CD14-positive monocyte (primary cell): Measurements from ENCODE around the gene AARS2. TPM values are rescaled to one million over a fixed set of nuclear protein-coding genes. Genes with fewer than 3 reads are reported as not detected.
A peak's percentile ranks its signal among the peaks of the same experiment; 100 is the strongest.

Experiments
- DNase-seq, 3 donors: peaks; one replicate each; pipeline ENCODE4 v3.0.0-alpha.2; 2011 to 2022
- H2AFZ ChIP-seq: 2 replicates; pipeline ENCODE4 v1.6.0; 2012; ENCODE audit warnings: mild to moderate bottlenecking, low read depth, low read length, inconsistent platforms; ENCODE audit not compliant: insufficient read depth, poor library complexity, severe bottlenecking
- H3K27ac ChIP-seq, 2 donors: 1 replicate in 1 of 2; 2 replicates in 1 of 2; pipeline ENCODE4 v1.5.1; 2012 to 2013; ENCODE audit warnings: low read length in 2 of 2, control low read depth in 1 of 2, inconsistent platforms in 1 of 2, low read depth in 1 of 2, mild to moderate bottlenecking in 1 of 2
- H3K27me3 ChIP-seq, 2 donors: one replicate each; pipeline versions ENCODE4 v1.6.0 to v1.6.1; 2011 to 2013; ENCODE audit warnings: low read length in 2 of 2; ENCODE audit not compliant: control insufficient read depth in 2 of 2, insufficient read depth in 2 of 2
- H3K36me3 ChIP-seq, 2 donors: replicated peaks in 1 of 2; 1 replicate in 1 of 2; 2 replicates in 1 of 2; pipeline versions ENCODE4 v1.5.1 to v1.6.1; 2012 to 2013; ENCODE audit warnings: low read length in 2 of 2, control low read depth in 1 of 2, inconsistent platforms in 1 of 2, mild to moderate bottlenecking in 1 of 2; ENCODE audit not compliant: insufficient read depth in 2 of 2, control insufficient read depth in 1 of 2
- H3K4me1 ChIP-seq, 2 donors: 1 replicate in 1 of 2; 2 replicates in 1 of 2; pipeline versions ENCODE4 v1.5.1 to v1.6.1; 2012 to 2013; ENCODE audit warnings: low read length in 2 of 2, control low read depth in 1 of 2, inconsistent platforms in 1 of 2, mild to moderate bottlenecking in 1 of 2, moderate library complexity in 1 of 2; ENCODE audit not compliant: insufficient read depth in 2 of 2, control insufficient read depth in 1 of 2
- H3K4me2 ChIP-seq: replicated peaks from 2 replicates; pipeline ENCODE3; 2012; ENCODE audit warnings: low read length, moderate library complexity, mild to moderate bottlenecking; ENCODE audit not compliant: poor library complexity, severe bottlenecking; ENCODE audit errors: extremely low read depth
- H3K4me3 ChIP-seq, 3 experiments: fragments of 200-600 bp in 1 of 3; sonication (generic) in 1 of 3; replicated peaks in 1 of 3; 1 replicate in 2 of 3; 2 replicates in 1 of 3; pipeline ENCODE4 v1.5.1; 2011 to 2013; ENCODE audit warnings: low read length in 3 of 3, mild to moderate bottlenecking in 3 of 3, control low read depth in 2 of 3, low read depth in 2 of 3, inconsistent platforms in 1 of 3, moderate library complexity in 1 of 3
- H3K79me2 ChIP-seq: 2 replicates; pipeline ENCODE4 v1.6.0; 2012; ENCODE audit warnings: mild to moderate bottlenecking, control low read depth, inconsistent platforms, low read length, moderate library complexity; ENCODE audit not compliant: insufficient read depth
- H3K9ac ChIP-seq: 2 replicates; pipeline ENCODE4 v1.6.0; 2017; ENCODE audit warnings: low read length, mild to moderate bottlenecking; ENCODE audit not compliant: insufficient read depth, poor library complexity, severe bottlenecking
- H3K9me3 ChIP-seq, 2 donors: replicated peaks in 1 of 2; 1 replicate in 1 of 2; 2 replicates in 1 of 2; pipeline versions ENCODE4 v1.5.1 to v1.6.1; 2012 to 2013; ENCODE audit warnings: low read length in 2 of 2, control low read depth in 1 of 2; ENCODE audit not compliant: control insufficient read depth in 1 of 2, insufficient read depth in 1 of 2
- H4K20me1 ChIP-seq: 2 replicates; pipeline ENCODE4 v1.6.0; 2012; ENCODE audit warnings: mild to moderate bottlenecking, low read length, control low read depth, moderate library complexity; ENCODE audit not compliant: insufficient read depth
- H3K27ac Mint-ChIP-seq, 7 donors: one replicate each; pipeline ENCODE4 v1.8.0; 2020; ENCODE audit warnings: mild to moderate bottlenecking in 7 of 7, mixed read lengths in 7 of 7, moderate library complexity in 6 of 7, inconsistent platforms in 2 of 7
- H3K27me3 Mint-ChIP-seq, 3 donors: one replicate each; pipeline ENCODE4 v1.8.0; 2021 to 2022; ENCODE audit warnings: low read depth in 3 of 3, mild to moderate bottlenecking in 3 of 3, mixed read lengths in 3 of 3, moderate library complexity in 3 of 3, inconsistent platforms in 1 of 3
- H3K36me3 Mint-ChIP-seq, 2 donors: one replicate each; pipeline ENCODE4 v1.8.0; 2020; ENCODE audit warnings: mixed read lengths in 2 of 2, inconsistent platforms in 1 of 2, mild to moderate bottlenecking in 1 of 2
- H3K4me1 Mint-ChIP-seq: one replicate; pipeline ENCODE4 v1.8.0; 2020; ENCODE audit warnings: mild to moderate bottlenecking, mixed read lengths
- H3K4me3 Mint-ChIP-seq, 2 donors: one replicate each; pipeline ENCODE4 v1.8.0; 2020; ENCODE audit warnings: mild to moderate bottlenecking in 2 of 2, mixed read lengths in 2 of 2, moderate library complexity in 1 of 2
- H3K9me3 Mint-ChIP-seq, 7 donors: one replicate each; pipeline ENCODE4 v1.8.0; 2020 to 2022; ENCODE audit warnings: mixed read lengths in 7 of 7, mild to moderate bottlenecking in 6 of 7, moderate library complexity in 6 of 7, inconsistent platforms in 2 of 7
- CTCF ChIP-seq: fragments of 200-600 bp; IDR thresholded peaks from one replicate; pipeline ENCODE4 v1.8.0; 2022; ENCODE audit warnings: antibody characterized with exemption, mild to moderate bottlenecking
- WGBS: methylation state at CpG from one replicate; pipeline ENCODE4 v1.1.5; 2013; ENCODE audit warnings: missing lambda C conversion rate; ENCODE audit not compliant: insufficient coverage; 5-methylcytosine and 5-hydroxymethylcytosine counted together
- intact Hi-C, 2 donors: fragments of 100-400 bp; cut with micrococcal nuclease; formaldehyde crosslinking; loops; one replicate each; pipeline versions ENCODE4 v1.15.0 to v1.15.1; 2023
- polyA plus RNA-seq, 3 donors: library from polyadenylated mRNA; depleted of rRNA in 1 of 3; unstranded in 2 of 3; stranded (reverse) in 1 of 3; fragments of 300-500 nt in 2 of 3; fragments of >200 nt in 1 of 3; fragmentation: Illumina TruSeq in 2 of 3; gene quantifications; 1 replicate in 2 of 3; 2 replicates in 1 of 3; pipeline ENCODE4 v1.2.3, GENCODE V29; 2012 to 2021

AARS2 gene
- polyA plus RNA-seq, 3 donors, result 1.8 to 4.5 (median 3.2) TPM

GRCh38 chr6:44271406-44271723, 41.8 kb downstream of the AARS2 start:
- Histone ChIP-seq H4K20me1 (no peaks in the 10 kb centered on the region), H3K27me3 (peaks cover 44 to 75% of the 10 kb centered on the region in 2 donors), H3K27ac (no peak overlapping the region), H3K79me2 (no peaks in the 10 kb centered on the region), H3K4me2 (no peak overlapping the region), H3K9ac (no peak overlapping the region), H3K4me1 (peaks cover 9 to 19% of the 10 kb centered on the region in 2 donors), H2AFZ (no peak overlapping the region), H3K4me3 (no peak overlapping the region), H3K36me3 (no peaks in the 10 kb centered on the region), H3K9me3 (peaks cover 0 to 14% of the 10 kb centered on the region in 2 donors)
- 88% methylated on average over 3 of the region's 6 CpGs for WGBS
- Mint-ChIP-seq H3K27ac (no peak overlapping the region), H3K27me3 (peaks cover 62 to 76% (median 75%) of the 10 kb centered on the region in 3 donors), H3K36me3 (peaks cover 4 to 6% of the 10 kb centered on the region in 2 donors), H3K4me1 (peaks cover 14% of the 10 kb centered on the region), H3K9me3 (peaks cover 0 to 20% (median 9%) of the 10 kb centered on the region in 7 donors), H3K4me3 (peak overlapping the region in 1 of 2 donors; percentile 80)
- intact Hi-C loops, result no loop called here
- DNase-seq, result no peak
- no peak for TF ChIP-seq CTCF

- H3K27me3 ChIP-seq, result peaks cover 44 to 72% of the 10 kb centered on the region in 2 donors
- Mint-ChIP-seq H3K36me3 (peaks cover 4 to 6% of the 10 kb centered on the region in 2 donors), H3K4me3 (peak overlapping the region; percentile 34 to 80), H3K27ac (no peak overlapping the region), H3K9me3 (peaks cover 0 to 20% (median 9%) of the 10 kb centered on the region in 7 donors), H3K4me1 (peaks cover 20% of the 10 kb centered on the region), H3K27me3 (peaks cover 61 to 72% (median 72%) of the 10 kb centered on the region in 3 donors)
- no peak for TF ChIP-seq CTCF
- H3K79me2 ChIP-seq, result no peaks in the 10 kb centered on the region
- no peaks in the 10 kb centered on the region for H4K20me1 ChIP-seq
- H3K27ac ChIP-seq, result no peak overlapping the region
- peak overlapping the region; percentile 20 for H3K4me2 ChIP-seq
- intact Hi-C loops, result no loop called here
- under 1% methylated on average over 55 of the region's 90 CpGs for WGBS
- no peak for DNase-seq
- H3K36me3 ChIP-seq, result no peaks in the 10 kb centered on the region
- H3K9me3 ChIP-seq, result peaks cover 0 to 14% of the 10 kb centered on the region in 2 donors
- H3K4me3 ChIP-seq, result no peak overlapping the region
- peaks cover 15 to 21% of the 10 kb centered on the region in 2 donors for H3K4me1 ChIP-seq
- no peak overlapping the region for H3K9ac ChIP-seq
- no peak overlapping the region for H2AFZ ChIP-seq
Observed at GRCh38 chr6:44270526-44271405, 42.4 kb downstream of the AARS2 start.
